A172 (cell line): ENCODE results near the gene OR10A4. TPM values are rescaled to one million over a fixed set of nuclear protein-coding genes. Genes with fewer than 3 reads are reported as not detected.
"Not testable (repeated sequence)": the region's sequence is repeated elsewhere in the genome, so short reads cannot be mapped to it uniquely, and the experiment has no call there.

Experiments
- DNase-seq: peaks from one replicate; pipeline ENCODE4 v3.0.0-alpha.2; 2015; ENCODE audit warnings: low spot score
- total RNA-seq: library from RNA; depleted of rRNA; stranded (reverse); fragments of >200 nt; shearing (Covaris generic); gene quantifications from 2 replicates; pipeline ENCODE4 v1.2.3, GENCODE V29; 2014; rRNA removed

The OR10A4 gene
- not detected in 2 replicates for total RNA-seq

GRCh38 chr11:6876325-6876724, at the start of gene OR10A4:
Gene OR10A4, plus strand, starts transcription at chr11:6876625. Its CDS starts 23 bp downstream, at chr11:6876648.
- DNase-seq: no peak

- DNase-seq: no peak
These were observed 48.3 kb upstream of the OR10A4 start for GRCh38 chr11:6828103-6828502.

- no peak for DNase-seq
These were observed 43.1 kb upstream of the OR10A4 start for GRCh38 chr11:6833356-6833755.

GRCh38 chr11:6834021-6834420, 42.4 kb upstream of the OR10A4 start:
- no peak for DNase-seq

GRCh38 chr11:6841694-6842093, 34.7 kb upstream of the OR10A4 start:
- no peak for DNase-seq

GRCh38 chr11:6843670-6844069, 32.8 kb upstream of the OR10A4 start:
- no peak for DNase-seq

GRCh38 chr11:6844356-6844755, 32.1 kb upstream of the OR10A4 start:
- DNase-seq: no peak

- no peak for DNase-seq
These were observed 31.0 kb upstream of the OR10A4 start, which contains the start of gene OR10A5 for GRCh38 chr11:6845383-6845782. Gene OR10A5, plus strand, starts transcription at chr11:6845683. Its CDS starts 0 bp downstream, at chr11:6845683.

GRCh38 chr11:6850526-6850925, 25.9 kb upstream of the OR10A4 start:
- DNase-seq: no peak

GRCh38 chr11:6854801-6855200, 21.6 kb upstream of the OR10A4 start:
- DNase-seq: not testable (repeated sequence)

- DNase-seq: peak; percentile 13
These were observed 20.4 kb upstream of the OR10A4 start for GRCh38 chr11:6855971-6856541.

GRCh38 chr11:6856871-6857270, 19.6 kb upstream of the OR10A4 start:
- DNase-seq: no peak

- no peak for DNase-seq
These were observed 13.5 kb upstream of the OR10A4 start, which contains the start of gene OR10A2 for GRCh38 chr11:6862961-6863360. Gene OR10A2, plus strand, starts transcription at chr11:6863057. Its CDS starts 6,698 bp downstream, at chr11:6869755.

GRCh38 chr11:6864438-6864837, 12.0 kb upstream of the OR10A4 start:
- DNase-seq: no peak

- no peak for DNase-seq
These were observed 5.1 kb upstream of the OR10A4 start for GRCh38 chr11:6871278-6871677.

GRCh38 chr11:6875761-6876160, 664 bp upstream of the OR10A4 start:
- DNase-seq: no peak

GRCh38 chr11:6876914-6877313, 489 bp downstream of the OR10A4 start:
- no peak for DNase-seq

- DNase-seq: no peak
These were observed 6.3 kb downstream of the OR10A4 start for GRCh38 chr11:6882751-6883150.

- DNase-seq: not testable (repeated sequence)
These were observed 11.3 kb downstream of the OR10A4 start for GRCh38 chr11:6887711-6888110.

GRCh38 chr11:6888830-6889229, 12.4 kb downstream of the OR10A4 start:
- DNase-seq: no peak

GRCh38 chr11:6889835-6890234, 13.4 kb downstream of the OR10A4 start:
- DNase-seq: no peak

GRCh38 chr11:6892400-6892799, 16.0 kb downstream of the OR10A4 start, which contains the start of gene OR2D2:
Gene OR2D2, minus strand, starts transcription at chr11:6892500. Its CDS starts 0 bp downstream, at chr11:6892500.
- no peak for DNase-seq

GRCh38 chr11:6894097-6894496, 17.7 kb downstream of the OR10A4 start:
- no peak for DNase-seq

GRCh38 chr11:6895010-6895409, 18.6 kb downstream of the OR10A4 start:
- no peak for DNase-seq
